Left lobe of liver (tissue), 2 donors: ENCODE results near the gene USP48. TPM values are rescaled to one million over a fixed set of nuclear protein-coding genes. Genes with fewer than 3 reads are reported as not detected.
"Not testable (repeated sequence)": the region's sequence is repeated elsewhere in the genome, so short reads cannot be mapped to it uniquely, and the experiment has no call there.

Experiments used
- ATAC-seq: fragments of 200-7000 bp; cut with Tn5 transposase; one replicate; pipeline ENCODE4 v1.9.1; 2020; ENCODE audit warnings: mild to moderate bottlenecking, moderate library complexity
- DNase-seq: peaks from one replicate; pipeline ENCODE4 v3.0.0-alpha.2; 2020; ENCODE audit warnings: low spot score
- total RNA-seq: library from RNA; stranded (reverse); gene quantifications from one replicate; pipeline ENCODE4 v1.2.1, GENCODE V29; 2021
- donor health status: DM: no; HTN: no; CAD: no; lungs with moderate emphysema.
- donor health status: DM: no; HTN: yes; CAD: no.

USP48 gene, protein sequence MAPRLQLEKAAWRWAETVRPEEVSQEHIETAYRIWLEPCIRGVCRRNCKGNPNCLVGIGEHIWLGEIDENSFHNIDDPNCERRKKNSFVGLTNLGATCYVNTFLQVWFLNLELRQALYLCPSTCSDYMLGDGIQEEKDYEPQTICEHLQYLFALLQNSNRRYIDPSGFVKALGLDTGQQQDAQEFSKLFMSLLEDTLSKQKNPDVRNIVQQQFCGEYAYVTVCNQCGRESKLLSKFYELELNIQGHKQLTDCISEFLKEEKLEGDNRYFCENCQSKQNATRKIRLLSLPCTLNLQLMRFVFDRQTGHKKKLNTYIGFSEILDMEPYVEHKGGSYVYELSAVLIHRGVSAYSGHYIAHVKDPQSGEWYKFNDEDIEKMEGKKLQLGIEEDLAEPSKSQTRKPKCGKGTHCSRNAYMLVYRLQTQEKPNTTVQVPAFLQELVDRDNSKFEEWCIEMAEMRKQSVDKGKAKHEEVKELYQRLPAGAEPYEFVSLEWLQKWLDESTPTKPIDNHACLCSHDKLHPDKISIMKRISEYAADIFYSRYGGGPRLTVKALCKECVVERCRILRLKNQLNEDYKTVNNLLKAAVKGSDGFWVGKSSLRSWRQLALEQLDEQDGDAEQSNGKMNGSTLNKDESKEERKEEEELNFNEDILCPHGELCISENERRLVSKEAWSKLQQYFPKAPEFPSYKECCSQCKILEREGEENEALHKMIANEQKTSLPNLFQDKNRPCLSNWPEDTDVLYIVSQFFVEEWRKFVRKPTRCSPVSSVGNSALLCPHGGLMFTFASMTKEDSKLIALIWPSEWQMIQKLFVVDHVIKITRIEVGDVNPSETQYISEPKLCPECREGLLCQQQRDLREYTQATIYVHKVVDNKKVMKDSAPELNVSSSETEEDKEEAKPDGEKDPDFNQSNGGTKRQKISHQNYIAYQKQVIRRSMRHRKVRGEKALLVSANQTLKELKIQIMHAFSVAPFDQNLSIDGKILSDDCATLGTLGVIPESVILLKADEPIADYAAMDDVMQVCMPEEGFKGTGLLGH
- 22.7 TPM for total RNA-seq

DNA sequence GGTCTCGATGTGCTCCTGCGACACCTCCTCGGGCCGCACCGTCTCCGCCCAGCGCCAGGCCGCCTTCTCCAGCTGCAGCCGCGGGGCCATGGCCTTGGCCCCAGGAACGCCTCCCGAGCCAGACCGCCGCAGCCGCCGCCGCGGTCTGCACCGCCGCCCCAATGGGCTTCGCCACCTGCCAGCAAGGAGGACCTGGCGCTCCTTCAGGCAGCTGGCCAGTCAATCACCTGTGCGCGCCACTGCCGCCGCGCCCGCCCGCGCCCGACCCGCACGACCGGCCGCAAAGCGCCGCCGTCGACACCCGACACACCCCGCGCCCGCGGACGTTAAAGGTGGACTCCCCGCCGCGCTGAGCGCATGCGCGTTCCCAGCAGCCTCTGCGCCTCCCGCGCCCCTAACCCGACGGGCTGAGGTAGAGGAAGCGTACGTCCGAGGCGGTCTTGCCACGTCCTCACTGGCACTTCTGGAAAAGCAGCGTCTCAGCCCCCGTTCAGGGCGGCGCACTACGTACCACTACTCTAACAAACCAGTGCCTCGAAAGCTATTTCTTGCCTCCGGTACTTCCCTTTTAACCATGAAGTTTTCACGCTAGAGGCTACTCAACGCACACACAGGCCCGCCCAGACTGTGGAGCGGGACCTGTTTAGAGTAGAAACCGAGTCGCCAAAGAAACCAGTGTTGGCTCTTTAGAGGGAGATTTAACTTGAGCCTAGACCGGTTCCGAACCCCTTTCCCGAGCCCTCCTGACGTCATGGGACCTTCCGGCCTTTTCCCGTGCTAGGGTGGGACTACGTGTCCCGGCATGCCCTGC is at the start of gene USP48:
TSS of gene USP48 (minus strand) at position 282 of the 811 bp plus-strand sequence. CDS start at position 90, 192 bp downstream.
- peak; percentile 98 for DNase-seq
- peak; percentile 90 for ATAC-seq

DNA sequence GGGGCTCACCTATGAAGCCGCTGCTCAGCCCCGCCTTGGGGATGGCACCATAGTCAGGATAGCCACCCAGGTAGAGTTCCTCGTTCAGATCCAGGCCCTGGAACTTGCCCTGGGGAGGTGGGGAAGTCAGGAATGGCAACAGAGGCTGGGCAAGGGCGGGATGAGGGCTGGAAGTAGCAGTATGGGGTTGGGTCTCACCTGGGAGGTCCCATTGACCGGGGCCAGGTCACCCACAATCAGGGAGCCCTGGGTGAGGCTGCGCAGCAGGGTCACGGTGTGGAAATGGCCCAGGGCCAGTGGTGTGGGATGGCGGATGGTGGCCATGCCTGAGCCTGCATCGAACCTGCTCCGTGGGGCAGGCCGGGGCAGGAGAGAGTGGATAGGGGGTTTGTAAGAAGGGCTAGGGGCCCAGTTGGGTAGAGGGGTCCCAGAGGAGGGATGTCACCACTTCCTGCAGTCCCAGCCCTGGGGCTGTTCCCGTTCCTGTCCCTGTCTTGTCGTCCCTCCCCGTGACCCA is 48.6 kb upstream of the USP48 start:
- ATAC-seq (no peak), DNase-seq (no peak)

DNA sequence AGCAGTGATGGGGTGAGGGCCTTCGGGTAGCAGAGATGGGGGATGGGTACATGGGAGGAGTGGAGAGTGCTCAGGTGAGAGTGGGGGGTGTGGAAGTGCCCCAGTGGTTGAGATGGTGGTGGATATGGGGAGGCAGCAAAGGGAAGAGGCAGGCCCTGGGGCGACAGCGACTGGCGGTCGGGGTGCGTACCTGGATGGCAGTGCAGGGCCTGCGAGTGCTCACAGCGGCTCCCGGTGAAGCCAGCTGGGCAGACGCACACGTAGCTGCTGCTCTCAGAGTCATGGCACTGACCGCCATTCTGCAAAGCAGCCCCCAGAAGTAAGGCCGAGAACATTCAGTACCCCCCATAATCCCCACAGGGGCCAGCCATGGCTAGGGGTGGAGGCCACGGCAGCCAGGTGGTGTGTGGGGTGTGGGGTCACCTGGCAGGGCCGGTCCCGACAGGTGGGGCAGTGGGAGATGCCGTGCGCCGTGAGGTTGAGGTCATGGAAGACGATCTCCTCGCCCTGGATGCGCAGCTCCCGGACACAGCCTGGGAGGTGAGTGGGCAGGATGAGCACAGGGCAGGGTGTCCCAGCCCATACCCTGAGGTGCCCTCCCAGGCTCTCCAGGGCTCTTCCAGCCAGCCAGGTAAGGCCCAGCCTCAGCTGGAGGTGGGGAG is 48.0 kb upstream of the USP48 start:
- DNase-seq (no peak), ATAC-seq (no peak)

DNA sequence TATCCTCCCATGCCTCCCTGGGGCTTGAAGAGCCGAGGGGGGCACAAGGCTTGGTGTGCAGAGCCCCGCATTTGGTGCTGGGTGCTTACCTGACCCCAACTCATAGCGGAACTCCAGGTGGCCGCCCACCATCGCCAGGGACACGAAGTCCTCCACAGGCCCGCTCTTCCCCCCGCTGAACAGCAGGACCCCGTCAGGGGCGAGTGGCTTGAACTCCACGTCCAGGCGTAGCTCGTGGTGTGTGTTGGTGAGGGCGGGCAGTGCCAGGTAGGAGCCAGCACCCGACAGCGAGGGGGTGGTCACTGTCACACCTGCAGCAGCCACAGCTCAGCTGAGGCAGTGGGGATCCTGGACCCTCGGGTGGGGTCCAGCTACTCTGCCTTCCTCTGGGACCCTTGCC is 46.3 kb upstream of the USP48 start:
- ATAC-seq (no peak), DNase-seq (no peak)

DNA sequence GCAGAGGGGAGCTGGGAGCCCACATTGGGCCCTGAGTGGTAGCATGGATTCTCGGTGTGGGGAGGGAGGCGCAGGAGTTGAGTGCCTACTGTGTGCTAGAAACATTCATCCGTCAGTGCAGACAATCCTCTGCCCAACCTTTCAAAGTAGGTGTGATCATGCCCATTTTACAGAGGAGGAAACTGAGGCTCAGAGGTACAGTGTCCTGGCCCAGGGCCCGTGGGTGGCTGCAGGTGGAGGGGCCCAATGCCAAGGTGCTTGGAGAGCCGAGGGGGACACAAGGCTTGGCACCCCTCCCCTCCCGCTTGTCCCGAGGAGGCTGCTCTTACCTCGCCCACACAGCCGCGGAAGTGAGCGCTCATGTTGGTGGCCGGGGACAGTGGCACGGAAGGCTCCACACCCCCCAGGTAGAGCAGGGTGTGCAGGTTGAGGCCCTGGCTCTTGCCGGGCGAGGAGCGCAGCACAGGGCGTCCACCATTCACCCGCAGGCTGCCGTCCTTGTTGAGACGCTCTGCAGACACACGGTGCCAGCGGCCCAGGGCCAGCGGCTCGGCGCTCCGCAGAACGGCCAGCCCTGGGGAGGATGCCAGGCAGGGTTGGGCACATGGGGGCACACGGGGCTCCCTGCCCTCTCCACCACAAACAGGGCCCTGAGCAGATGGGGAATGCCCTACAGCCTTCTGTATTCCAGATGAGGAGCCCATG is 45.7 kb upstream of the USP48 start:
- DNase-seq (no peak), ATAC-seq (no peak)

DNA sequence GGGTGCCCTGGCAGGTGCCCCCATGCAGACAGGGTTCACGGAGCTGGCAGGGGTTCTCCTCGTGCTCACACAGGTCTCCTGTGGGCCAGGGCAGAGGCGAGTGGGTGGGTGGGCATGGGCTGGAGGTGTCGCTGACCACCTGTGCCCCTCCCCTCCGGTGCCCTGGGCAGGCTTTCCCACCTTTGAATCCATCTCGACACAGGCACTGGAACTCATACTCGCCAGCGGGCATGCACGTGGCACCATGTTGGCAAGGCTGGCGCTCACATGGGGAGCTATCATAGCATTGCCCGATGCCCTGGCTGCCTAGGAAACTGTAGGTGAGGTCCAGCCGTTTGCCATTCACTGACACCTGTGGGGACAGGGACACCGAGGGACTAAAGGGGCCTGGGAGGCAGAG is 45.1 kb upstream of the USP48 start:
- DNase-seq = no peak
- ATAC-seq = no peak

DNA sequence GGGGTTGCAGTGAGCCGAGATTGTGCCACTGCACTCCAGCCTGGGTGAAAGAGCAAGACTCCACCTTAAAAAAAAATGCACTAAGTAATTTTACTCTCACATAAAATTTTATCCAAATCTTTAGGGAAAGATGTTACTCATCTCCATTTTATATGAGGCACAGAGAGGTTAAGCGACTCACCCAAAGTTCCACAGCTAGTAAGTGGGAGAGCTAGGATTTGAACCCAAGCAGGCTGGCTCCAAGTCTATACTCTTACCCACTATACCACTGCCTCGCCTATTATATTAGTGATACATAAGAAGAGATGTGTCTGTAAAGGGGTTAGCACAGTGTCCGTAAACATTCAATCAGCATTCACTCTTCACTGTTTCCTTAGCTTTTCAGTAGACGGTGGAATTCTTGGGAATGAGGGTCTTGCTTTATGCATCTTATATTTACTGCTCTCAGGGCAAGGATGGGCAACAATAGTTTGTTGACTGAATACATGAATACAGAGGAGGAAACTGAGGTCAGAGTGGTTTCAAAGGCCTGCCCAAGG is 44.3 kb upstream of the USP48 start:
- DNase-seq (no peak), ATAC-seq (no peak)

DNA sequence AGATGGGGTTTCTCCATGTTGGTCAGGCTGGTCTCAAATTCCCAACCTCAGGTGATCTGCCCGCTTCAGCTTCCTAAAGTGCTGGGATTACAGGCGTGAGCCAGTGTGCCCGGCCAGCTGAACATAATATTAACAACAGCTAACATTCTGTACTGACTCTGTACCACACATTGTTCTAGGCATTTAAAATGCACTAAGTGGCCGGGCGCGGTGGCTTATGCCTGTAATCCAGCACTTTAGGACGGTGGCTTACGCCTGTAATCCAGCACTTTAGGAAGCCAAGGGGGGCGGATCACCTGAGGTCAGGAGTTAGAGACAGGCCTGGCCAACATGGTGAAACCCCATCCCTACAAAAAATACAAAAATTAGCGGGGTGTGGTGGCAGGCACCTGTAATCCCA is 43.7 kb upstream of the USP48 start:
- ATAC-seq, DNase-seq: not testable (repeated sequence)

DNA sequence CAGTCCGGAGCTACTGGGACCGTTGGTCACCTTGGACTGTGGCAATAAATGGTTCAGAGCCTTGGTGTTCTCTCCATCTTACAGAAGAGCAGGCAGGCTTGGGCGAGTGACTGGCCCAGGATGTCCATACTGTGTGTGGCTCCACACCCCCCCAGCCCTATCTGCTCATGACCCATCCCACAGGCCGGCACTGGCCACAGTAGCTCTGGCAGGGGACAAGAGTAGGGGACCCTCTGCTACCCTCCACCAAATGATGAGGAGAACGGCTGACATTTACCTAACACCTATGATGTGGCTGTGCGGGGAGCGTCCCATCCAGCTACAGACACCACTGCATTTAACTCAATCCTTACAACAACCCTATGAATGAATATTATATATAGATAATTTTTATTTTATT is 42.4 kb upstream of the USP48 start:
- no peak for ATAC-seq

DNA sequence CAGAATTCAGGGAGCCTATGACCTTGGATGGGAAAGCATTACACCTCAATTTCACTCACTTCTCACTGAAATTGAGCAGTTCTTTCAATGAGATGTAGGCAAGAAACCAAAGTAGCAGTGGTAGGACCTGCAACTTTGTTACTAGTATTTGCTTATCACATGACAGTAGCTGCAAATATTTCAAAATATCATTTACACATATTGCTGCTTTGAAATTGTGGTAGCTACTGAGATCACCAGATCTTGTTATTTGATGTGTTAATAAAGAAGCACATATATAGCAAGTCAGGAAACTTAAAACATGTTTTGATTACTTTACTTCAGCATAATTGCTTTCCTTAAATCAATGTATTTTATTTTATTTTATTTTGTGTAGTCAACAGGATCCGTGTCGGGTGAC is 42.0 kb upstream of the USP48 start:
- DNase-seq (no peak), ATAC-seq (no peak)

More for the DNA sequence above, 42.4 kb upstream of the USP48 start:
- DNase-seq = no peak

DNA sequence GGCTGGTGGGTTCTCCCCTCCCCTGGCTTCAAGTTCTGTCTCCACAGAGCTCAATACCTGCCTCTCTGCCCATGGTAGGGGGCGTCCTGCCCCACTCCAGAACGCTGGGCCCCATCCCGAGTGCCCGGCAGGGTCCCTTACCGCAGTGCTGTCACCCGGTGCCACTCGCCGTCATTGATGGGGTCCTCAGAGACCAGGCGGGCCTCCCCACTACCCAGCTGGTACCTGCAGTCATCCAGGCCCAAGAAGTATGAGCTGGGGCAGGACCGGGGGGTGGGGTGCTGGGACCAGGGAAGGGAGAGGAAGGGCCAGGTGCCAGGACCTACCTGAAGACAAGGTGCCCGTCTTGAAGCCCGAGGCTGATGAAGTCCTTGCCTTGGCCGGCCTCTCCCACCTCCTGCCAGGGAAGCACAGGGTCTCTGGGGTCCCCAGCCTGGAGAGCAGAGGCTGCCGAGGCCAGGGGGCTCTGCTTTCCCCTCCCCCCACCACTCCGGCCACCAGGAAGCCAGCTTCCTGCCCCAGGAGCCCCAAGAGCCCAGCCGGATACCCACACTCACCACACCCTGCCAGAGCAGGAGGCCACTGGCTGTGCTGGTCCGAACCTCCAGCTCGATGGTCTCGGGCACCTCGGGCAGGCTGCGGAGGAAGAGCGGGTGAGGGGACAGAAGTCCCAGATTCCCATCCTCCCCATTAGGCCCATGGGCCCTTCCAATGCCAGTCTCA is 41.2 kb upstream of the USP48 start:
- no peak for DNase-seq
- no peak for ATAC-seq

DNA sequence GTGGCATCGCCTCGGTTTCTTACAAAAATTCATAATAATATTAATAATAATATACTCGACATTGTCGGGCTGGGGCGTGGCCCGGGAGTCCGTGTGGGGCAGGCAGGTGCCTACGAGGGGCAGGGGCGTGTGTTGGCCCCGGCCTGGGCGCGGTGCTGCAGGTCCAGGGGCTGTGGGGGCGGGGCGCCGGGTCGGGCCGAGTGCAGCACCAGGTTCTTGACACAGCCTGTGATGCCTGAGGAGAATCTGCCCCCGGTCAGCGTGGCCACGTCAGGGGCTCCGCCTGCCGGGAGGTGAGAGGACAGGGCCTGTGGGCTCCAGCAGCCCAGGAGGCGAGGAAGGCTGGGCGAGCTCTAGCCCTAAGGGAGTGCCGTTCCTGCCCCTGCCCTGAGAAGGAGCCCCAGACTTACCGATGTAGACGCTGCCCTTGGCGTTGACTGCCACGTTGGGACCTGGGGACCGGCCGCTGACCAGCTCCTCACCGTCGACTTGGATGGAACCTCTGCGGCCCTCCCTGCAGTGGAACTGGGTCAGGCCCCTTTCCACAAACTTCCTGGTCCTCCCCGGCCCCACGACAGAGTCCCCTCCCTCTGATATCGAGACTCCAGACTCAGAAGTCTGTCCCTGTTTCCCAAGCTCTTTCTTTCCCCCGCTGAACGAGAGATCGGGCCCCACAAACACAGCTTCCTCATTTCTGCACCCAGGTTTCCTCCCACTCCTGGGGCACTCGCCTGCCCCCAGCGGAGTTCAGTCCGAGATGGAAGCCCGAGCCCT is 40.4 kb upstream of the USP48 start:
- ATAC-seq = no peak
- no peak for DNase-seq

DNA sequence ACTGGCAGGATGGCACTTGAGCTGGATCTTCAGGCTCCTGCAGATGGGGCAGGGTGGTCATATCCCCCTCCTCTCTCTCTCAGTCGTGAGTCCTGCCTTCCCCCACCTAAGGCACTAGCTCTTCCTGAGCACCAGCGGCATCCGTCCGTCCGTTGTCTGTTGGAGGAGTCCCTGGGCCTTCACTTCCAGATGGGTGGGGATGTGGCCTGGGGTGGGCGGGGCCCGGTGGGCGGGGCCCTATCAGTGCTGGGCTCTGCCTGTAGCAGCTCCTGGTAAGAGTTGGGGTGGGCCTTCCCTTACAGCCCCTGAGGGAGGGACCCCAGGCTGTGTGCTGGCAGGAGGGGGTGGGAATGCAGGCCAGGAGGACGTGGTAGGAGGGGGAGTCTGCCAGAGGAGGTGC is 39.4 kb upstream of the USP48 start:
- DNase-seq = no peak

DNA sequence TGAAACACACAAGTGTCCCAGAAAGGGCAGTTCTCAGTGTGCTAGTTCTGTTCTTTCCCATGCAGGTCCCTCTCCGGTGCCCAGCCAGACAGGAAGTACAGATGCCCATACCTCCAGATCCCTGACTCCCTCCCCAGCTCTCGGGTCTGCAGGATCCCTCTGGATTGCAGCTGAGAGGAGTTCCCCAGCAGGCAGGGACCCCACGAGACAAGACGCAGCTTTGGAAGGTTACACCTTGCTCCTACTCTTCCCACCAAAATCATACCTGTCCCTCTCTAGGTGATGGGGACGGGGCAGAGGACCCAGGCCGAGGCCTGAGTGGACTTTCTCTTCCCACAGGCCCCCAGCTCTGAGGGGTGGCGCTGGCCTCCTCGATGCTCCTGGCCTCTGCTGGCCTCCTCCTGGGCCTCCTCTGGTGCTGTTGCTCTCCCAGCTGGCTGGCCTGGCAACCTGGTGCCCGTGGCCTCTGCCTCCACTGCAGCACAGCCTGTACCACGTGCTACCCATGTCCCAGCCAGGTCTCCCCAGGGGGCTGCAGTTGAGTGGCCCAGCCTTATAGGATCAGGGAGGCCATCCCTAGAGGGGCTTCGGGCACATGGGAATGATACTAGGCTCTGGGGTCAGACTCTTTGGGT is 38.6 kb upstream of the USP48 start:
- DNase-seq = no peak
- no peak for ATAC-seq

More for the DNA sequence above, 39.4 kb upstream of the USP48 start:
- peak; percentile 19 for ATAC-seq

DNA sequence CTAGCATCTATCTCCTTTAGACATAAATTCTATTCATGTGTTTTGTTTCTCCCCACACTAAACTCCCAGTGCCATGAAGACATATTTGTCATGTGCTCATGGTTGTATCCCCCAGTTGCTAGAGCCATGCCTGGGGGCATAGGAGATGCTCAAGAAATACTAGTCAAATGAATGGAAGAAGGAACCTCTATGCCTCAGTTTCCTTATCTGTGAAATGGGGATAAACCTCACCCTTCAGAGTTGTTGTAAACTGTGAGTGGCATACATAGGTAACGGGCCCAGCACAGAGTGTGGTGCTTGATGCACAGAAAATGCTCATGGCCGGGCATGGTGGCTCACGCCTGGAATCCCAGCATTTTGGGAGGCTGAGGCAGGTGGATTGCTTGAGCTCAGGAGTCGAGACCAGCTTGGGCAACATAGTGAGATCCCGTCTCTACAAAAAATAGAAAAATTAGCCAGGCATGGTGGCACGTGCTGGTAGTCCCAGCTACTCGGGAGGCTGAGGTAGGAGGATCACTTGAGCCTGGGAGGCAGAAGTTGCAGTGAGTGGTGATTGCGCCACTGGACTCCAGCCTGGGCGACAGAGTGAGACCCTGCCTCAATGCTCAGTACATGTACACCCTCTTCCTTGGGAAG is 37.8 kb upstream of the USP48 start:
- ATAC-seq = no peak
- DNase-seq = no peak

DNA sequence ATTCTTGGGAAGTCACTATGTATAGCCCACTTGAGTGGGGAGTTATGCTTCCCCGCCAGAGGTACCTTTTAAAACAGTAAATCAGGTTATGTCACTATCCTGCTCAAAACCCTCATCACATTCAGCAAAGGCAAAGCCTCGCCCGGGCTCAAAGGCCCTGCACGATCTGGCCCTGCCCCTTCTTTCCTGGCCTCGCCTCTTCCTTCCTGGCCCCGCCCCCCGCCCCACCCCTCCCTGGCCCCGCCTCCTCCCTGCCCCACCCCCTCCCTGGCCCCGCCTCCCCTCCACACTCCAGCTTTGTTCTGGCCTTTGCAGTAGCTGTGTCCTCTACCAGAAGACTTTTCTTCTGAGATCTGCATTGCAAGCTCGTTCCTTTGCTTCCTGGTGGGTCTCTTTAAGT is 35.7 kb upstream of the USP48 start:
- ATAC-seq = peak; percentile 51
- no peak for DNase-seq
